ENCODE results near the gene SLC13A3. TPM values are rescaled to one million over a fixed set of nuclear protein-coding genes. Genes with fewer than 3 reads are reported as not detected.

Gene SLC13A3
- total and polyA plus RNA-seq, 2 of the 4 experiments (the other 2 are of a cell fraction): 2.5 to 4.2 TPM

- no peak overlapping the region for H2AFZ ChIP-seq (replicated peaks; ENCODE audit: low read length, poor library complexity)
- H2AK5ac ChIP-seq (ENCODE audit: low read depth, low read length): no peak overlapping the region
- H3K4ac ChIP-seq (ENCODE audit: low read depth, low read length): no peak overlapping the region
- H3K36me3 ChIP-seq (ENCODE audit: control insufficient read depth, insufficient read depth, low read length): peaks cover 5% of the 10 kb centered on the region
- H3K4me1 ChIP-seq (ENCODE audit: control insufficient read depth, insufficient read depth, low read length): peaks cover 8% of the 10 kb centered on the region
- no peak overlapping the region for H3K56ac ChIP-seq (ENCODE audit: extremely low read depth, insufficient read depth, low read length)
- no peak for DNase-seq
- H3K14ac ChIP-seq (replicated peaks; ENCODE audit: low read depth, low read length): no peak overlapping the region
- no TSS peak for BruUV-seq (replicated peaks)
- H3K4me2 ChIP-seq (ENCODE audit: low read depth, low read length): no peak overlapping the region
- H4K5ac ChIP-seq (ENCODE audit: low read depth, low read length): no peak overlapping the region
- dilution Hi-C loops (cut with HindIII; ENCODE audit: low sequenced_read_pairs, unreplicated experiment): no loop called here
- intact Hi-C loops (cut with micrococcal nuclease): no loop called here
- H4K91ac ChIP-seq (ENCODE audit: insufficient read depth, low read depth, low read length): no peak overlapping the region
- ATAC-seq (ENCODE audit: low read depth): no peak
- in situ Hi-C loops (cut with MboI; ENCODE audit: low sequenced_read_pairs): no loop called here
- peaks cover 15% of the 10 kb centered on the region; the same call in 1 of the 2 replicates for H4K20me1 ChIP-seq (ENCODE audit: insufficient read depth, low read length)
- H2BK20ac ChIP-seq (ENCODE audit: low read depth, low read length): no peak overlapping the region
- H3K27ac ChIP-seq (ENCODE audit: insufficient read depth, low read length): no peak overlapping the region
- H3K4me3 ChIP-seq (ENCODE audit: insufficient read depth, low read depth, low read length): no peak overlapping the region
- no peak overlapping the region for H3K9ac ChIP-seq (ENCODE audit: low read depth, low read length)
- peaks cover 5% of the 10 kb centered on the region; the same call in 1 of the 2 replicates for H3K9me1 ChIP-seq (ENCODE audit: insufficient read depth, low read length)
- H3K9me3 ChIP-seq (ENCODE audit: control insufficient read depth, insufficient read depth, low read length): no peaks in the 10 kb centered on the region
- WGBS, 2 experiments (ENCODE audit: extremely low coverage in 2 of 2, insufficient read length in 1 of 2): no CpG with 5 or more reads among the region's 4 CpGs
- peaks cover 18 to 39% of the 10 kb centered on the region in 2 experiments for H3K79me1 ChIP-seq (ENCODE audit: low read depth in 1 of 2, low read length in 2 of 2)
- POLR2A ChIA-PET (ENCODE audit: unreplicated experiment): no interaction called here
- no peak overlapping the region for H4K8ac ChIP-seq (ENCODE audit: low read depth in 2 of 2, low read length in 2 of 2)
- H2BK5ac ChIP-seq (ENCODE audit: low read depth, low read length, poor library complexity, severe bottlenecking): no peak overlapping the region
- no peaks in the 10 kb centered on the region for H3K27me3 ChIP-seq (ENCODE audit: control insufficient read depth, insufficient read depth, low read length)
- TF ChIP-seq POLR2A (IDR thresholded peaks at IDR 0.05; ENCODE audit: low read depth, low read length) (no peak), SMC3 (IDR thresholded peaks at IDR 0.05; ENCODE audit: low read depth, low read length) (no peak), ELK1 (IDR thresholded peaks at IDR 0.05; ENCODE audit: borderline replicate concordance, low read depth, low read length) (no peak), MAFK (IDR thresholded peaks at IDR 0.05; ENCODE audit: low read depth, low read length) (no peak), CHD1 (IDR thresholded peaks at IDR 0.05; ENCODE audit: low read depth, low read length) (no peak), BHLHE40 (IDR thresholded peaks at IDR 0.05; ENCODE audit: low read depth, low read length) (no peak), RFX5 (IDR thresholded peaks at IDR 0.05; ENCODE audit: low read depth, low read length) (no peak), FOS (IDR thresholded peaks at IDR 0.05; ENCODE audit: low read depth, low read length) (no peak), MAZ (IDR thresholded peaks at IDR 0.05; ENCODE audit: borderline replicate concordance, low read depth, low read length) (no peak), CEBPB (IDR thresholded peaks at IDR 0.05; ENCODE audit: low read depth, low read length) (no peak)
- no peak overlapping the region for H2BK15ac ChIP-seq (ENCODE audit: low read depth, low read length)
- no peak overlapping the region for H2BK120ac ChIP-seq (ENCODE audit: low read depth, low read length)
- no peak overlapping the region for H3K18ac ChIP-seq (ENCODE audit: low read depth, low read length)
- H3K23ac ChIP-seq (ENCODE audit: low read depth, low read length): no peak overlapping the region
- CTCF ChIA-PET: no interaction called here
- no peak overlapping the region for H2AK9ac ChIP-seq (replicated peaks; ENCODE audit: low read depth, low read length, poor library complexity)
Measured at GRCh38 chr20:46678516-46678915, 27.3 kb upstream of the SLC13A3 start.
